ENCODE results near the gene MAL. TPM values are rescaled to one million over a fixed set of nuclear protein-coding genes. Genes with fewer than 3 reads are reported as not detected.

The MAL gene
- total RNA-seq, 1 donor from 2014 or later = not detected

- no peak for DNase-seq
- no peaks in the 10 kb centered on the region for H3K4me1 Mint-ChIP-seq
- no peaks in the 10 kb centered on the region for H3K36me3 Mint-ChIP-seq (ENCODE audit: low read depth)
- ChIA-PET POLR2A (no interaction called here), CTCF (no interaction called here)
- peaks cover 17% of the 10 kb centered on the region for H3K9me3 Mint-ChIP-seq
- TF ChIP-seq CTCF (IDR thresholded peaks at IDR 0.05) = no peak
- ATAC-seq (ENCODE audit: low read depth) = no peak
- intact Hi-C loops (cut with micrococcal nuclease) = no loop called here
- no peak overlapping the region for H3K4me3 Mint-ChIP-seq
- no peak overlapping the region for H3K27ac Mint-ChIP-seq
- H3K27me3 Mint-ChIP-seq = no peaks in the 10 kb centered on the region
These were observed 13.3 kb downstream of the MAL start for GRCh38 chr2:95038635-95039298.

GRCh38 chr2:95039363-95039762 is 13.9 kb downstream of the MAL start:
- CTCF ChIA-PET = no interaction called here
- ATAC-seq (ENCODE audit: low read depth) = no peak

GRCh38 chr2:95039978-95040377 is 14.5 kb downstream of the MAL start:
- intact Hi-C loops (cut with micrococcal nuclease) = no loop called here
- ATAC-seq (ENCODE audit: low read depth) = no peak
- no peak overlapping the region for H3K27ac Mint-ChIP-seq
- ChIA-PET CTCF (no interaction called here), POLR2A (no interaction called here)
- H3K27me3 Mint-ChIP-seq = peaks cover 5% of the 10 kb centered on the region
- H3K36me3 Mint-ChIP-seq (ENCODE audit: low read depth) = no peaks in the 10 kb centered on the region
- H3K4me1 Mint-ChIP-seq = no peaks in the 10 kb centered on the region
- TF ChIP-seq CTCF (IDR thresholded peaks at IDR 0.05) = no peak
- H3K4me3 Mint-ChIP-seq = no peak overlapping the region
- no peak for DNase-seq
- H3K9me3 Mint-ChIP-seq = peaks cover 17% of the 10 kb centered on the region

More at GRCh38 chr2:95039363-95039762, 13.9 kb downstream of the MAL start:
- intact Hi-C loops (cut with micrococcal nuclease) = no loop called here
- Mint-ChIP-seq H3K4me1 (no peaks in the 10 kb centered on the region), H3K27ac (no peak overlapping the region), H3K4me3 (no peak overlapping the region), H3K36me3 (ENCODE audit: low read depth) (no peaks in the 10 kb centered on the region), H3K27me3 (peaks cover 5% of the 10 kb centered on the region), H3K9me3 (peaks cover 17% of the 10 kb centered on the region)
- TF ChIP-seq CTCF (IDR thresholded peaks at IDR 0.05) = no peak
- POLR2A ChIA-PET = no interaction called here
- no peak for DNase-seq

- Mint-ChIP-seq H3K27me3 (peaks cover 5% of the 10 kb centered on the region), H3K27ac (no peak overlapping the region), H3K4me3 (no peak overlapping the region), H3K4me1 (no peaks in the 10 kb centered on the region), H3K36me3 (ENCODE audit: low read depth) (no peaks in the 10 kb centered on the region), H3K9me3 (peaks cover 17% of the 10 kb centered on the region)
- ATAC-seq (ENCODE audit: low read depth) = no peak
- intact Hi-C loops (cut with micrococcal nuclease) = no loop called here
- CTCF ChIA-PET = no interaction called here
- DNase-seq = no peak
- no peak for TF ChIP-seq CTCF (IDR thresholded peaks at IDR 0.05)
- POLR2A ChIA-PET = no interaction called here
These were observed 14.9 kb downstream of the MAL start for GRCh38 chr2:95040426-95040825.

GRCh38 chr2:95041060-95041823 is 15.7 kb downstream of the MAL start:
- no peak overlapping the region for H3K4me3 Mint-ChIP-seq
- no peak for TF ChIP-seq CTCF (IDR thresholded peaks at IDR 0.05)
- no peak overlapping the region for H3K27ac Mint-ChIP-seq
- POLR2A ChIA-PET = no interaction called here
- intact Hi-C loops (cut with micrococcal nuclease) = no loop called here
- H3K9me3 Mint-ChIP-seq = peaks cover 16% of the 10 kb centered on the region
- CTCF ChIA-PET = no interaction called here
- H3K36me3 Mint-ChIP-seq (ENCODE audit: low read depth) = no peaks in the 10 kb centered on the region
- ATAC-seq (ENCODE audit: low read depth) (no peak), DNase-seq (no peak)
- peaks cover 7% of the 10 kb centered on the region for H3K27me3 Mint-ChIP-seq
- no peaks in the 10 kb centered on the region for H3K4me1 Mint-ChIP-seq

All from activated B cell treated with CpG ODN at 0.5 μM for 24 hours (primary cell).